Measurements from ENCODE around the gene MAB21L3. TPM values are rescaled to one million over a fixed set of nuclear protein-coding genes. Genes with fewer than 3 reads are reported as not detected.

Gene MAB21L3
- total and polyA plus RNA-seq, 5 donors = 0.06 TPM; not detected in 4

DNA sequence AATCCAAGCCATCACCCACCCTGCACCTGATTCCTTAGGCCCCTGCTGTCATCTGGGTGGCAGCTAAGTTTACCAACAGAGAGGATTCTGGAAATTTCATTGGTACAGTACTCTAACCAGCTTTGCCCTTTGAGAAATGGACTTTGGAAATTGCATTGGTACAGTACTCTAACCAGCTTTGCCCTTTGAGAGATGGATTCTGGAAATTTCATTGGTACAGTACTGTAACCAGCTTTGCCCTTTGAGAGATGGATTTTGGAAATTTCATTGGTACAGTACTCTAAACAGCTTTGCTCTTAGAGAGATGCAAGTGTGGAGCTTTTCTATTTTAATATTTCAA, 42.5 kb downstream of the MAB21L3 start:
- Histone ChIP-seq H3K27me3 (ENCODE audit: control insufficient read depth, insufficient read depth) (no peaks in the 10 kb centered on the region), H3K4me1 (ENCODE audit: control insufficient read depth, insufficient read depth, low read length) (peaks cover 5% of the 10 kb centered on the region), H3K27ac (ENCODE audit: low read length) (no peak overlapping the region), H3K9me3 (ENCODE audit: control insufficient read depth, low read length) (no peaks in the 10 kb centered on the region), H3K4me3 (ENCODE audit: low read length) (no peak overlapping the region)
- intact Hi-C loops (cut with DNase I) = loop anchor here (5.0 to 10.0 kb wide), 4 partner anchors 221 to 344 kb away; partner anchors contain the start of gene ATP1A1 (in 1 of the 4)
- DNase-seq (no peak), ATAC-seq (no peak)

DNA sequence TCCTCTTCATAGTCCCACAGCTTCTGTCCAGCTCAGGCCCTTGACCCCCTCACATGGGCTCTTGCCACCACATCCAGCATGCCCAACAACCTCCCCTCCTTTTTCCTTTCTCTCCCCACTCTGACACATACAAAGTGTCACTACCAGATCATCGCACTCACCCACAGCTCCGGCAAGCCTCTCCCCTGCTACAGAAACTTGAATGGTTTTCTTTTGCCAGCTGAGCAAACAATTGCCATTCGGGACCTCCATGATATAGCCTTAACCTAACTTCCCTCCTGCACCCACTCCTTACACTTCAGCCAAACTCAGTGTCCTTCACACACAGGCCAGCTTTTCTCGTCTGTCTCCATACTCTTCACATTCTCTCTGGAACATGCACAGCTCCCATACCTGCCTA, 43.3 kb downstream of the MAB21L3 start:
- Histone ChIP-seq H3K9me3 (ENCODE audit: control insufficient read depth, low read length) (no peaks in the 10 kb centered on the region), H3K4me1 (ENCODE audit: control insufficient read depth, insufficient read depth, low read length) (peaks cover 5% of the 10 kb centered on the region), H3K27ac (ENCODE audit: low read length) (no peak overlapping the region), H3K27me3 (ENCODE audit: control insufficient read depth, insufficient read depth) (no peaks in the 10 kb centered on the region), H3K4me3 (ENCODE audit: low read length) (no peak overlapping the region)
- no peak for DNase-seq
- 87% methylated on average over 4 of the region's 4 CpGs for whole genome bisulfite sequencing
- intact Hi-C loops (cut with DNase I) = loop anchor here (5.0 to 10.0 kb wide), 4 partner anchors 220 to 343 kb away; partner anchors contain the start of gene ATP1A1 (in 1 of the 4)
- no peak for ATAC-seq

GRCh38 chr1:116157096-116157495, 45.9 kb downstream of the MAB21L3 start:
- ATAC-seq (no peak), DNase-seq (no peak)
- intact Hi-C loops (cut with DNase I) = loop anchor here in 1 of 4 donors (10.0 kb wide), 1 partner anchor 218 kb away; the partner anchor contains the start of gene ATP1A1
- Histone ChIP-seq H3K27ac (ENCODE audit: low read length) (no peak overlapping the region), H3K27me3 (ENCODE audit: control insufficient read depth, insufficient read depth) (no peaks in the 10 kb centered on the region), H3K9me3 (ENCODE audit: control insufficient read depth, low read length) (no peaks in the 10 kb centered on the region), H3K4me1 (ENCODE audit: control insufficient read depth, insufficient read depth, low read length) (no peaks in the 10 kb centered on the region), H3K4me3 (ENCODE audit: low read length) (no peak overlapping the region)
- WGBS = 75% methylated on average over 4 of the region's 4 CpGs

DNA sequence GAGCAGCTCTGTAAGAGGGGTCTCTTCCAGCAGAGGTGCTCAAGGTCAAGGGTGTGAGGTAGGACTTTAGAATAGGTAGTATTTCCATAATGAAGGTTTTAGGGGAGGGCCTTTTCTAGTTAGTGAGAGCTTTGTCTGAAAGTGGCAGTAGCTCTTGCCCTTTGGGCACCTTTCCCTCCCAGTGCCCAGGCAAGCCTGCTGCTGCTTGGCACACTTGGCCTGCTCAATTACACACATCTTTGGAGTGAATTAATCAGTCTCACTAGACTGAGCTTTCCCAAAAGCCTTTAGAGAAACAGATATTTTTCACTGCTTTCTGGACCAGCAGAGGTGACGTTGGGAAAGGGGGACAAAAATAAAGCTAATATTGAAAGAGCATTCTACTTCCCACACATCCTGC, 48.0 kb downstream of the MAB21L3 start:
- Histone ChIP-seq H3K9me3 (ENCODE audit: control insufficient read depth, low read length) (no peaks in the 10 kb centered on the region), H3K27me3 (ENCODE audit: control insufficient read depth, insufficient read depth) (no peaks in the 10 kb centered on the region), H3K4me1 (ENCODE audit: control insufficient read depth, insufficient read depth, low read length) (no peaks in the 10 kb centered on the region), H3K27ac (ENCODE audit: low read length) (no peak overlapping the region), H3K4me3 (ENCODE audit: low read length) (no peak overlapping the region)
- DNase-seq (no peak), ATAC-seq (no peak)
- WGBS = 78% methylated on average over 1 of the region's 1 CpG
- intact Hi-C loops (cut with DNase I) = loop anchor here in 1 of 4 donors (10.0 kb wide), 1 partner anchor 216 kb away; the partner anchor contains the start of gene ATP1A1

DNA sequence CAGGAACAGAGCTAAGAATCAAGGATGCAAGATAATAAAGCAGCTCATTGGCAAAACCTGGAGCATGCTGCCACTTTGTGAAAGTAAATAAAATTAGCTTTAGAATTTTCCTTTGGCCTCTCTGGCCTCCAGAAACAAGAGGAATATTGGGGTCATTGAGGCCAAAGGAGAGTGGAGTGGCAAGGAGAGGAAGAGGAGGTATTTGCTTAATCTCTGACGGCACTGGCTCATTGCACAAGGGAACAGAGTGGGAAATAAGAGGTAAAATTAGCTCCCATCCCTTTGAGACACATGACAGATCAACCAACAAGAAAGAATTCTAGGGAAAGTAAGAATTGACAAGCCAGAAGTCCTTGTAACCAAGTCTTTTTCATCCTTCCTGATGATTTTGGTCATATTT, 48.4 kb downstream of the MAB21L3 start:
- Histone ChIP-seq H3K27me3 (ENCODE audit: control insufficient read depth, insufficient read depth) (no peaks in the 10 kb centered on the region), H3K27ac (ENCODE audit: low read length) (no peak overlapping the region), H3K4me3 (ENCODE audit: low read length) (no peak overlapping the region), H3K4me1 (ENCODE audit: control insufficient read depth, insufficient read depth, low read length) (no peaks in the 10 kb centered on the region), H3K9me3 (ENCODE audit: control insufficient read depth, low read length) (no peaks in the 10 kb centered on the region)
- DNase-seq (no peak), ATAC-seq (no peak)
- intact Hi-C loops (cut with DNase I) = loop anchor here in 2 of 4 donors (10.0 kb wide), 1 partner anchor 215 kb away; the partner anchor contains the start of gene ATP1A1 (in 2 of the 2)
- 57% methylated on average over 1 of the region's 1 CpG for WGBS

GRCh38 chr1:116161390-116161789, 50.2 kb downstream of the MAB21L3 start:
- 69% methylated on average over 2 of the region's 2 CpGs for WGBS
- Histone ChIP-seq H3K9me3 (ENCODE audit: control insufficient read depth, low read length) (no peaks in the 10 kb centered on the region), H3K27me3 (ENCODE audit: control insufficient read depth, insufficient read depth) (no peaks in the 10 kb centered on the region), H3K4me3 (ENCODE audit: low read length) (no peak overlapping the region), H3K27ac (ENCODE audit: low read length) (no peak overlapping the region), H3K4me1 (ENCODE audit: control insufficient read depth, insufficient read depth, low read length) (peaks cover 5% of the 10 kb centered on the region)
- DNase-seq = no peak
- intact Hi-C loops (cut with DNase I) = loop anchor here in 1 of 4 donors (10.0 kb wide), 1 partner anchor 213 kb away; the partner anchor contains the start of gene ATP1A1
- no peak for ATAC-seq

GRCh38 chr1:116161877-116162390, 50.7 kb downstream of the MAB21L3 start:
- H3K27me3 ChIP-seq (ENCODE audit: control insufficient read depth, insufficient read depth) = no peaks in the 10 kb centered on the region
- H3K27ac ChIP-seq (ENCODE audit: low read length) = no peak overlapping the region
- intact Hi-C loops (cut with DNase I) = loop anchor here in 1 of 4 donors (10.0 kb wide), 1 partner anchor 213 kb away; the partner anchor contains the start of gene ATP1A1
- DNase-seq (no peak), ATAC-seq (no peak)
- H3K9me3 ChIP-seq (ENCODE audit: control insufficient read depth, low read length) = no peaks in the 10 kb centered on the region
- H3K4me1 ChIP-seq (ENCODE audit: control insufficient read depth, insufficient read depth, low read length) = peaks cover 9% of the 10 kb centered on the region
- H3K4me3 ChIP-seq (ENCODE audit: low read length) = no peak overlapping the region

DNA sequence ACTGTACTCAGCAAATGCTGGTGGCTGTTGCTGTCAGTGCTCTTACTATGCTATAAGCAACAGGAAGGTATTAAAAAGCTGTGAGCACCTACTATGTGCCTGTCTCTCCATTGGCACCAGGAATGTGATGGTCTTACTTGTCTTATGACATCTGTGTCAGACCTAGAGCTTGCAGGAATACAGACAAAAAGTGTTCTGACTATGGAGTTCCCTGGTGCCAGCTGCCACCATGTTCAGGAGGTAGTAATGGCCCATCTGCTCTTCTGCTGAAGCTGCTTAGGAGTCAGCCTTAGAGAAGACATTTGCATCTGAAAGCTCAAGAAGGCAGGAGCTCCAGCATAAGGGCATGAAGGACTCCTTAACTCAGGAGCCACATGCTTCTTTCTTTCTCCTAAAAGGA, 52.3 kb downstream of the MAB21L3 start:
- intact Hi-C loops (cut with DNase I) = loop anchor here in 1 of 4 donors (10.0 kb wide), 1 partner anchor 211 kb away; the partner anchor contains the start of gene ATP1A1
- no peak for ATAC-seq
- Histone ChIP-seq H3K27ac (ENCODE audit: low read length) (no peak overlapping the region), H3K4me1 (ENCODE audit: control insufficient read depth, insufficient read depth, low read length) (peaks cover 11% of the 10 kb centered on the region), H3K9me3 (ENCODE audit: control insufficient read depth, low read length) (no peaks in the 10 kb centered on the region), H3K4me3 (ENCODE audit: low read length) (no peak overlapping the region), H3K27me3 (ENCODE audit: control insufficient read depth, insufficient read depth) (no peaks in the 10 kb centered on the region)
- no peak for DNase-seq

- Histone ChIP-seq H3K4me3 (ENCODE audit: low read length) (no peak overlapping the region), H3K4me1 (ENCODE audit: control insufficient read depth, insufficient read depth, low read length) (peaks cover 11% of the 10 kb centered on the region), H3K9me3 (ENCODE audit: control insufficient read depth, low read length) (no peaks in the 10 kb centered on the region), H3K27me3 (ENCODE audit: control insufficient read depth, insufficient read depth) (no peaks in the 10 kb centered on the region), H3K27ac (ENCODE audit: low read length) (peak overlapping the region; percentile 55)
- intact Hi-C loops (cut with DNase I) = loop anchor here in 1 of 4 donors (10.0 kb wide), 1 partner anchor 211 kb away; the partner anchor contains the start of gene ATP1A1
- 40% methylated on average over 2 of the region's 2 CpGs for WGBS
- no peak for ATAC-seq
- DNase-seq = peak in 1 of 3 donors; percentile 55
Observed at GRCh38 chr1:116164150-116164549, 53.0 kb downstream of the MAB21L3 start.

DNA sequence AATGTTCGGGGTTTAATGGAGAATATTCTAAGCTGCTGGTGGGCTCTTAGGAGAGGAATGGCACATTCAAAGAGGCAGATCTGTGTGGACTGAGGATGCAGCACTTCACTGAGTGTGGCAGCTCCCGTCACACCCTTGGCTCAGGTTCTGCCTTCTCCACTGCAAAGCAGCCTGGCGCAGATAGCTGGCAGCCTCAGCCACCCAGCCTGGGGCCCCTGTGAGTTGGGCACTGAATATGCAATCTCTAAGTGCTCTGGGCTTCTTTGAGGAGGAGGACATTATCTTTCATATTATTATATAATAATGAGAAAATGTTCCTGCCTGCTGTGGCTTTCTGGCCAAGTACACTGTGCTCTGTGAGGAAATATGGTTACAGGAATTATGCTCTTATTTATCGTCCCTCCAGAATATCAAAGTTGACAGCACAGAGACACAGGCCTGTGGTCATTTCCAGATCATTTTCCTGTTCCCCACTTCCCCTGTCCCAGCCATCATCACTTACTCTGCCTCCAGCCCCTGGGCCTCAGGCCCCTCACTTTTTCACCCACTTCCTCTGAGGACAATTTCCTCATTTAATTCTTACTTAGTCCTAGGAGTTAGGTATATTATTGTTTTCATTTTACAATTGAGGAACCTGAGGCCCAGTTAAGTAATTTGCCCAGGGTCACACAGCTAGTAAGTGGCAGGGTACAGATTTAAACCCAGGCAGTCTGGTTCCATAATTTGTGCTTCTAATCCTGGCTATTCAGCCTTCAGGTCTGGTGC, 53.6 kb downstream of the MAB21L3 start:
- intact Hi-C loops (cut with DNase I) = loop anchor here in 1 of 4 donors (10.0 kb wide), 1 partner anchor 210 kb away; the partner anchor contains the start of gene ATP1A1
- peak; percentile 60 to 89 (median 83) for DNase-seq
- peak; percentile 40 to 59 for ATAC-seq

GRCh38 chr1:116165572-116165971, 54.4 kb downstream of the MAB21L3 start:
- DNase-seq (peak; percentile 77 to 93 (median 80)), ATAC-seq (peak; percentile 55 to 76)
- Histone ChIP-seq H3K27ac (ENCODE audit: low read length) (peak overlapping the region; percentile 65), H3K9me3 (ENCODE audit: control insufficient read depth, low read length) (no peaks in the 10 kb centered on the region), H3K4me1 (ENCODE audit: control insufficient read depth, insufficient read depth, low read length) (peaks cover 11% of the 10 kb centered on the region), H3K4me3 (ENCODE audit: low read length) (no peak overlapping the region), H3K27me3 (ENCODE audit: control insufficient read depth, insufficient read depth) (no peaks in the 10 kb centered on the region)
- 52% methylated on average over 9 of the region's 9 CpGs for WGBS
- intact Hi-C loops (cut with DNase I) = loop anchor here in 1 of 4 donors (10.0 kb wide), 1 partner anchor 209 kb away; the partner anchor contains the start of gene ATP1A1

More for the DNA sequence above, 53.6 kb downstream of the MAB21L3 start:
- peaks cover 11% of the 10 kb centered on the region for H3K4me1 ChIP-seq (ENCODE audit: control insufficient read depth, insufficient read depth, low read length)
- H3K9me3 ChIP-seq (ENCODE audit: control insufficient read depth, low read length) = no peaks in the 10 kb centered on the region
- peak overlapping the region; percentile 65 for H3K27ac ChIP-seq (ENCODE audit: low read length)
- no peak overlapping the region for H3K4me3 ChIP-seq (ENCODE audit: low read length)
- 35% methylated on average over 4 of the region's 4 CpGs for WGBS
- H3K27me3 ChIP-seq (ENCODE audit: control insufficient read depth, insufficient read depth) = no peaks in the 10 kb centered on the region
